GM21576 (cell line): ENCODE results near the gene S1PR2.
"Not testable (repeated sequence)": the region's sequence is repeated elsewhere in the genome, so short reads cannot be mapped to it uniquely, and the experiment has no call there.

Experiments
- ATAC-seq: cut with Tn5 transposase; IDR thresholded peaks from one replicate; pipeline ENCODE4 v1.9.1; 2021; ENCODE audit warnings: mild to moderate bottlenecking, moderate library complexity; ENCODE audit not compliant: unreplicated experiment

S1PR2 gene

DNA sequence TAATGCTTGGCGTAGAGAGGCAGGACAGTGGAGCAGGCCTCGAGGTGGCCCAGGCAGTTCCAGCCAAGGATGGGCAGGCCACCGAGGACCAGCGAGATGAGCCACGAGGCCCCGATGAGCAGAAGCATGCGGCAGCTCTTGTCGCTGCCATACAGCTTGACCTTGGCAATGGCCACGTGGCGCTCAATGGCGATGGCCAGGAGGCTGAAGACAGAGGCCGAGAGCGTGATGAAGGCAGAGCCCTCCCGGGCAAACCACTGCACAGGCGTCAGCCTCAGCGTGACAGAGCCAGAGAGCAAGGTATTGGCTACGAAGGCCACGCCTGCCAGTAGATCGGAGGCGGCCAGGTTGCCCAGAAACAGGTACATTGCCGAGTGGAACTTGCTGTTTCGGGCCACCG lies 6.8 kb downstream of the S1PR2 start:
- no peak for ATAC-seq

GRCh38 chr19:10223488-10224213 lies 7.5 kb downstream of the S1PR2 start:
- ATAC-seq = no peak

DNA sequence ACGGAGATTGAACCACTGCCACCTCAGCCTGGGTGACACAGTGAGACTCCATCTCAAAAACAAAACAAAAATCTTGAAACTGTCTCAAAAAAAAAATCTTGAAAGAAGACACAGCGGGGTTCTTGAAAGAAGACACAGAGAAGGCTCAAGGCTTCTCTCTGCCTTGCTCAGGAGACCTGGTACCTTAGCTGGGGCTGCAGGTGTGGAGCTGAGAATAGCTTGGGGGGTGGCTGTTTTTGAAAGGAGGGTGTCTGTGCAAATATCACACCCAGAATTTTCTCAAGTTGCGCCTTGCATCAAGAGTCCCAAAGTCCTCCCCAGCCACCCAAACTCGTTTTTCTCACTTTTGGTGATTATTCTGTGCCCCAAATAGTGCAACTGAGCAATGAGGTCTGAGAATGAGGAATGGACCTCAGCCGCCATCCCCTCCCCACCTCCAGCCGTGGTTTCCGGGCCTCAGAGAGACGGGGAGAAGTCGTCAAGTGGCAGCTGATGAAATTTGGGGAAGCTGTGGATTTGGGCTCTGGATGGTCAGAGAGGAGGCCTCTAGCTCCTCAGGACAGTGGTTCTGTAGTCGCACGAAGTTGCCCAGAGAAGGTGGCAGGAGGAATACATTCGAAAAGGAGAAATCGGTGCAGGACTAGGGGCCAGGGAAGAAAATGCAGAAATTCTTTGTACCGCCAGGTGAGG lies 8.8 kb downstream of the S1PR2 start:
- ATAC-seq = no peak

DNA sequence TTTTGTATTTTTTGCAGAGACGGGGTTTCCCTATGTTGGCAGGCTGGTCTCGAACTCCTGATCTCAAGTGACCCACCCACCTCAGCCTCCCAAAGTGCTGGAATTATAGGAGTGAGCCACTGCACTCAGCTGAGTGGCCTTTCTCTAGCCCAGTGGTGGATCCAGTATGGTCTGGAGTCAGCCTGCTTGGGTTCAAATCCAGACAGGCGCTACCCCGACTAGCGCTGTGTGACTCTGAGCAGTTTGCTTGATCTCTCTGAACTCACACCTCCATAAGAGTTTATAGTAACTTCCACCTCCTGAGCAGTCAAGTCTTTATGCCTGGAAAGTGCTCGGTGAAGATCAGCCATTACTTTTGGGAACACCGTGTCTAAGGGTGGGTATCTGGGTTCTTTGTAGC lies 10.4 kb downstream of the S1PR2 start:
- ATAC-seq = no peak

- no peak for ATAC-seq
These were observed 11.5 kb downstream of the S1PR2 start for GRCh38 chr19:10219678-10220077.

GRCh38 chr19:10217085-10217484 lies 14.0 kb downstream of the S1PR2 start:
- no peak for ATAC-seq

- ATAC-seq = no peak
These were observed 16.3 kb downstream of the S1PR2 start for GRCh38 chr19:10214784-10215183.

DNA sequence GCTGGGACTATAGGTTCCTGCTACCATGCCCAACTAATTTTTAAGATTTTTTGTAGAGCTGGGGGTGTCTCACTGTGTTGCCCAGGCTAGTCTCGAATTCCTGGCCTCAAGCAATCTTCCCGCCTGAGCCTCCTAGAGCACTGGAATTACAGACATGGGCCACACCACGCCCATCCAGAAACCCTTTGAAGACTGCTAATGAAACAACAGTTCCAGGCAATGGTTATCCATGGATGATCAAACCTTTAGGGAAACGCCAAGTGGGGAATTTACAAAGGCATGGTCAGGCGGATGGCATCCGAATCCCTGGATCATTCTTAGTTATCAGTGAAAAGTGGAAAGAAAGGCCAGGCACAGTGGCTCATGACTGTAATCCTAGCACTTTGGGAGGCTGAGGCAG lies 19.4 kb downstream of the S1PR2 start:
- no peak for ATAC-seq

DNA sequence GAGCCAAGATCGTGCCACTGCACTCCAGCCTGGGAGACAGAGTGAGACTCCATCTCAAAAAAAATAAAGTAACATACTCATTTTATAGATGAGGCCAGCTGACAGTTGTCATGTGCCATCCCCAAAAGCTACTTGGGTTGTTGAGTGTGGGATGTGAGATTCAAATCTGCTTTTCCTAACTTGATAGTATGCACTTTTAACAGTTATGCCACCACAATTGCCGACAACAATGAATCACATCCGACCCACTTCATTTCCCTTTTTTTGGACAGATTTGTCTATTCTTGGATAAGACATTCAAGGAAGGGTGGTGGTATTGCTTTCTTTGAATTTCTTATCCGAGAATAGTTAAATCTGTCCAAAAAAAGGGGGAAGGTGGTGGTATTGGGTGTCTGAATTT lies 20.1 kb downstream of the S1PR2 start:
- ATAC-seq = no peak

GRCh38 chr19:10209315-10209714 lies 21.8 kb downstream of the S1PR2 start:
- no peak for ATAC-seq

DNA sequence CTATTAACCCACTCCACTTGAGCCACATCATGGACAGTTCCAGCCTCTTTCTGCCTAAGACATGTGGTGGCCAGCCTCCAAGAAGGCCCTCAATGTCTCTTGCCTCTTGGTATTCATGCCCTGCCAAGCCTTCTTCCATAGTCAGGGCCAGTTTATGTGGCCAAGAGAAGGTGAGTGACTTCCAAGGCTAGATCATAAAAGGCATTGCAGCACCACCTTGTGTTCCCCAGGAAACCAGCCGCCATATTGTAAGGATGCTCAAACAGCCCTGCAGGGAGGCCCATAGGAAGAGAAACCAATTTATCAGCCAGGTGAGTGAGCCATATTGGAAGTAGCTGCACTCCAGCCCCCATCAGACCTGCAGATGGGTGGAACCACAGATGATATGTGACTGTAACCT lies 24.1 kb downstream of the S1PR2 start:
- no peak for ATAC-seq

GRCh38 chr19:10206226-10206885 lies 24.8 kb downstream of the S1PR2 start:
- no peak for ATAC-seq

- no peak for ATAC-seq
These were observed 25.5 kb downstream of the S1PR2 start for GRCh38 chr19:10205636-10206035.

GRCh38 chr19:10203686-10204085 lies 27.4 kb downstream of the S1PR2 start:
- no peak for ATAC-seq

- no peak for ATAC-seq
These were observed 30.0 kb downstream of the S1PR2 start for GRCh38 chr19:10201176-10201575.

DNA sequence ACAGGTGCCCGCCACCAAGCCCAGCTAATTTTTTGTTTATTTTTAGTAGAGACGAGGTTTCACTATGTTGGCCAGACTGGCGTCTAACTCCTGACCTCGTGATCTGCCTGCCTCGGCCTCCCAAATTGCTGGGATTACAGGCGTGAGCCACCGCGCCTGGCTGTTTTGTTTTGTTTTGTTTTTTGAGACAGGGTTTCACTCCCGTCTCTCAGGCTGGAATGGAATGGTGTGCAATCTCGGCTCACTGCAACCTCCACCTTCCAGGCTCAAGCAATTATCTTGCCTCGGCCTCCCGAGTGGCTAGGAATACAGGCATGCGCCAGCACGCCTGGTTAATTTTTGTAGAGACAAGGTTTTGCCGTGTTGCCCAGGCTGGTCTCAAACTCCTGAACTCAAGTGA lies 31.0 kb downstream of the S1PR2 start:
- ATAC-seq = not testable (repeated sequence)

- not testable (repeated sequence) for ATAC-seq
These were observed 32.1 kb downstream of the S1PR2 start for GRCh38 chr19:10198889-10199644.

- ATAC-seq = no peak
These were observed 36.0 kb downstream of the S1PR2 start for GRCh38 chr19:10195199-10195519.

- peak; percentile 69 for ATAC-seq
These were observed 36.5 kb downstream of the S1PR2 start, which contains the start of gene DNMT1 for GRCh38 chr19:10194500-10195198. TSS of gene DNMT1 (minus strand) at chr19:10194953. CDS start at chr19:10194899, 54 bp downstream.

DNA sequence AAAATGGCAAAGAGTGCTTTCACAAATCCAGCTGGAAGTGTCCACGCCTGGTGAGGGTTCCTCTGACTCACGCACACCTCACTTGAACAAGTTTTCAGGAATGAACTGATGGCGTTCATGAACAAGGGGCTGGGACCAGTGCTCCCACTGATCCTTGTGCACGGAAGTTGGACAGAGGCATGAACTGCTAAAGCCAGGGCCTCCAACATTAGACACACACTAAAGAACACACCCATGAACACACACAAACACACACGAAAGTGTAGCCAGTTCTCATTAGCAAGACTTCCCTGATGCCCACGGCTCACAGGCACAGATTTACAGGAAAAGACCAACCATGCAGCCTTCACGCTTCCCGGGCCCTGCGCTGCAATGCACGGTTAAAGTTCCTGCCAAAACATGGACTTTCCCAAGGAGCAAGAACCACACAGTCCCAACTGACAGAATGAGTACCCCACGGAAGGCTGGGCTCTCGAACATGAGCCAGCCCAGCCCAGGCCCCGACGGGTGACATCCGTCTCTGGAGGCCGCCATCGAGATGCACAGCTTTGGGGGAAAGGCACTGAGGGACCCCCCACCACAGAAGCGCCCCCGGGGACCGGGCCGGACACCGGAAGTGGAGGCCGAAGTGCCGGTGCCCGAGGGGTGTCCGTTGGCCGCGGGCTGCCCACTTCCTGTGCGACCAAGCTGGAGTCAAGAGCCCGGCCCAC lies 37.2 kb downstream of the S1PR2 start:
- ATAC-seq = peak; percentile 17
